ENCODE measurements around the gene MORN1.

MORN1 gene

GRCh38 chr1:2350911-2351655 lies 40.3 kb downstream of the MORN1 start:
- TF ChIP-seq, protein P1, sequence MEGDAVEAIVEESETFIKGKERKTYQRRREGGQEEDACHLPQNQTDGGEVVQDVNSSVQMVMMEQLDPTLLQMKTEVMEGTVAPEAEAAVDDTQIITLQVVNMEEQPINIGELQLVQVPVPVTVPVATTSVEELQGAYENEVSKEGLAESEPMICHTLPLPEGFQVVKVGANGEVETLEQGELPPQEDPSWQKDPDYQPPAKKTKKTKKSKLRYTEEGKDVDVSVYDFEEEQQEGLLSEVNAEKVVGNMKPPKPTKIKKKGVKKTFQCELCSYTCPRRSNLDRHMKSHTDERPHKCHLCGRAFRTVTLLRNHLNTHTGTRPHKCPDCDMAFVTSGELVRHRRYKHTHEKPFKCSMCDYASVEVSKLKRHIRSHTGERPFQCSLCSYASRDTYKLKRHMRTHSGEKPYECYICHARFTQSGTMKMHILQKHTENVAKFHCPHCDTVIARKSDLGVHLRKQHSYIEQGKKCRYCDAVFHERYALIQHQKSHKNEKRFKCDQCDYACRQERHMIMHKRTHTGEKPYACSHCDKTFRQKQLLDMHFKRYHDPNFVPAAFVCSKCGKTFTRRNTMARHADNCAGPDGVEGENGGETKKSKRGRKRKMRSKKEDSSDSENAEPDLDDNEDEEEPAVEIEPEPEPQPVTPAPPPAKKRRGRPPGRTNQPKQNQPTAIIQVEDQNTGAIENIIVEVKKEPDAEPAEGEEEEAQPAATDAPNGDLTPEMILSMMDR (IDR thresholded peaks at IDR 0.05; ENCODE audit: insufficient read depth, low read depth, low read length, missing control alignments): no peak
- no peak overlapping the region for H3K4me3 ChIP-seq (ENCODE audit: low read depth, low read length)

DNA sequence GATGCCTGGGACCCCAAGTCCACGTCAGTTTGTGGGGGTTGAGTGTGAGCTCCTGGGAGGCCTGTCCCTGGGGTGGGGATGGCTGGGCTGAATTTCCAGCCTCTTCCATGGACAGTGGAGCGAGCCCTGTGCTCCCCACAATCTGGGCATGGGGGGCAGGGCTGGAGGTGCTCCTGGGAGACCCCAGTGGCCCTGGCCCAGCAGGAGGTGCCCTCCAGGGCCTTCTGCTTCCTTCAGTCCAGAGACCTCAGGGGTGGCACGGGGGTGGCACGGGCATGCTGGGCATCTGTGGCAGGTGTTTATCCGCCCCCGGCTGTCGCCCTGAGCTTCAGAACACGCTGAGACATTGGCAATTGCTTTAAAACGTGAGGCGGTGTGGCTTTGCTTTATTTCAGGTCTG lies 40.9 kb downstream of the MORN1 start:
- no peak for DNase-seq (ENCODE audit: low read depth)
- TF ChIP-seq, protein P1 (IDR thresholded peaks at IDR 0.05; ENCODE audit: insufficient read depth, low read depth, low read length, missing control alignments): no peak
- H3K4me3 ChIP-seq (ENCODE audit: low read depth, low read length): no peak overlapping the region

More at GRCh38 chr1:2350911-2351655, 40.3 kb downstream of the MORN1 start:
- no peak for DNase-seq (ENCODE audit: low read depth)

- no peak for DNase-seq (ENCODE audit: low read depth)
- no peak overlapping the region for H3K4me3 ChIP-seq (ENCODE audit: low read depth, low read length)
- TF ChIP-seq, protein P1 (IDR thresholded peaks at IDR 0.05; ENCODE audit: insufficient read depth, low read depth, low read length, missing control alignments): no peak
Measured at GRCh38 chr1:2349806-2350205, 41.5 kb downstream of the MORN1 start.

GRCh38 chr1:2348346-2349325 lies 42.7 kb downstream of the MORN1 start:
- TF ChIP-seq, protein P1 (IDR thresholded peaks at IDR 0.05; ENCODE audit: insufficient read depth, low read depth, low read length, missing control alignments): no peak
- no peak for DNase-seq (ENCODE audit: low read depth)

GRCh38 chr1:2347896-2348295 lies 43.5 kb downstream of the MORN1 start:
- DNase-seq (ENCODE audit: low read depth): no peak
- H3K4me3 ChIP-seq (ENCODE audit: low read depth, low read length): no peak overlapping the region
- TF ChIP-seq, protein P1 (IDR thresholded peaks at IDR 0.05; ENCODE audit: insufficient read depth, low read depth, low read length, missing control alignments): no peak

More at GRCh38 chr1:2348346-2349325, 42.7 kb downstream of the MORN1 start:
- H3K4me3 ChIP-seq (ENCODE audit: low read depth, low read length): no peak overlapping the region

DNA sequence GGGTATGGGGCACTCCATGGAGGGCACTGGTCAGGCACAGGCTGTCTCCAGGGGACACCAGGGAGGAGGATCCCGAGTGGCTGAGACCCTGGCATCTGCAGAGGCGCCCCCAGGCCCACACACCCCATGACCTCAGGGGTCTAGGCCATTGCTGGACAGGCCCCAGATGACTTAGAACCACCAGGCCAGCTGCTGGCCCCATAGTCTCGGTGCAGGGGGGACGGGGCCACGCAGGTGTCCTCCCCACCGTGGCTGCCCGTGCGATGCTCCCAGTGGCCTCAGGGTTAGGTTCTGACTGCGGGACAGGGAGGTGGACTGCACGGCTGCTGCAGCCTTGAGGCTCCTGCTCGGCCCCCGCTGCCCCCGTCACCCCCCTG lies 44.0 kb downstream of the MORN1 start:
- DNase-seq (ENCODE audit: low read depth): no peak
- no peak overlapping the region for H3K4me3 ChIP-seq (ENCODE audit: low read depth, low read length)
- TF ChIP-seq, protein P1 (IDR thresholded peaks at IDR 0.05; ENCODE audit: insufficient read depth, low read depth, low read length, missing control alignments): no peak
